Activated naive CD4-positive, alpha-beta T cell treated with anti-CD3 and anti-CD28 coated beads, Interleukin-2, amount 10 ng/mL, durations not matched to agents 7 days and 5 days (primary cell): ENCODE measurements around the gene OXER1.
A peak's percentile ranks its signal among the peaks of the same experiment; 100 is the strongest.

Experiments used
- CTCF ChIA-PET: fragments of 350-600 bp; sonication (Branson Sonifier 250); formaldehyde crosslinking; loops from one replicate; lab custom pipeline; 2021; ENCODE audit warnings: antibody characterized with exemption; lab: Charles Lee
- DNase-seq: peaks from one replicate; pipeline ENCODE4 v3.0.0-alpha.2; 2020
- H3K27ac Mint-ChIP-seq: one replicate; pipeline ENCODE4 v1.8.0; 2021; ENCODE audit warnings: mild to moderate bottlenecking, moderate library complexity, mixed read lengths
- H3K27me3 Mint-ChIP-seq: one replicate; pipeline ENCODE4 v1.8.0; 2021; ENCODE audit warnings: mild to moderate bottlenecking, mixed read lengths
- H3K36me3 Mint-ChIP-seq: one replicate; pipeline ENCODE4 v1.8.0; 2021; ENCODE audit warnings: mixed read lengths
- H3K4me1 Mint-ChIP-seq: one replicate; pipeline ENCODE4 v1.8.0; 2021; ENCODE audit warnings: mixed read lengths
- H3K4me3 Mint-ChIP-seq: one replicate; pipeline ENCODE4 v1.8.0; 2021; ENCODE audit warnings: mild to moderate bottlenecking, moderate library complexity, mixed read lengths
- H3K9me3 Mint-ChIP-seq: one replicate; pipeline ENCODE4 v1.8.0; 2021; ENCODE audit warnings: mixed read lengths

Gene OXER1

GRCh38 chr2:42756150-42756775 lies 7.7 kb downstream of the OXER1 start:
- no peak for DNase-seq
- no peaks in the 10 kb centered on the region for H3K27me3 Mint-ChIP-seq
- no peaks in the 10 kb centered on the region for H3K9me3 Mint-ChIP-seq
- H3K27ac Mint-ChIP-seq: no peak overlapping the region
- H3K4me3 Mint-ChIP-seq: no peak overlapping the region
- CTCF ChIA-PET: no interaction called here
- no peaks in the 10 kb centered on the region for H3K4me1 Mint-ChIP-seq
- peaks cover 3% of the 10 kb centered on the region for H3K36me3 Mint-ChIP-seq

- Mint-ChIP-seq H3K4me1 (no peaks in the 10 kb centered on the region), H3K27ac (no peak overlapping the region), H3K4me3 (no peak overlapping the region), H3K9me3 (no peaks in the 10 kb centered on the region), H3K36me3 (peaks cover 4% of the 10 kb centered on the region), H3K27me3 (no peaks in the 10 kb centered on the region)
- CTCF ChIA-PET: no interaction called here
- DNase-seq: no peak
These were observed 8.6 kb downstream of the OXER1 start for GRCh38 chr2:42755191-42755880.

- DNase-seq: no peak
- CTCF ChIA-PET: no interaction called here
- H3K4me3 Mint-ChIP-seq: no peak overlapping the region
- H3K9me3 Mint-ChIP-seq: no peaks in the 10 kb centered on the region
- H3K36me3 Mint-ChIP-seq: peaks cover 4% of the 10 kb centered on the region
- no peaks in the 10 kb centered on the region for H3K4me1 Mint-ChIP-seq
- no peak overlapping the region for H3K27ac Mint-ChIP-seq
- H3K27me3 Mint-ChIP-seq: no peaks in the 10 kb centered on the region
These were observed 9.2 kb downstream of the OXER1 start for GRCh38 chr2:42754776-42755140.

- Mint-ChIP-seq H3K27me3 (no peaks in the 10 kb centered on the region), H3K9me3 (no peaks in the 10 kb centered on the region), H3K36me3 (peaks cover 4% of the 10 kb centered on the region), H3K4me1 (no peaks in the 10 kb centered on the region), H3K4me3 (no peak overlapping the region), H3K27ac (no peak overlapping the region)
- no peak for DNase-seq
- CTCF ChIA-PET: no interaction called here
These were observed 9.7 kb downstream of the OXER1 start for GRCh38 chr2:42754021-42754775.

GRCh38 chr2:42752816-42753813 lies 10.8 kb downstream of the OXER1 start:
- no peak for DNase-seq
- Mint-ChIP-seq H3K4me1 (no peaks in the 10 kb centered on the region), H3K27ac (no peak overlapping the region), H3K9me3 (no peaks in the 10 kb centered on the region), H3K4me3 (no peak overlapping the region), H3K36me3 (peaks cover 7% of the 10 kb centered on the region), H3K27me3 (no peaks in the 10 kb centered on the region)
- CTCF ChIA-PET: no interaction called here

- Mint-ChIP-seq H3K27ac (no peak overlapping the region), H3K4me3 (no peak overlapping the region), H3K27me3 (no peaks in the 10 kb centered on the region), H3K4me1 (no peaks in the 10 kb centered on the region), H3K36me3 (peaks cover 8% of the 10 kb centered on the region), H3K9me3 (no peaks in the 10 kb centered on the region)
- CTCF ChIA-PET: no interaction called here
- DNase-seq: no peak
These were observed 11.6 kb downstream of the OXER1 start for GRCh38 chr2:42752314-42752713.

- CTCF ChIA-PET: no interaction called here
- no peaks in the 10 kb centered on the region for H3K27me3 Mint-ChIP-seq
- H3K4me1 Mint-ChIP-seq: no peaks in the 10 kb centered on the region
- H3K4me3 Mint-ChIP-seq: no peak overlapping the region
- no peak for DNase-seq
- H3K9me3 Mint-ChIP-seq: no peaks in the 10 kb centered on the region
- H3K27ac Mint-ChIP-seq: no peak overlapping the region
- H3K36me3 Mint-ChIP-seq: peaks cover 10% of the 10 kb centered on the region
These were observed 15.1 kb downstream of the OXER1 start for GRCh38 chr2:42748840-42749239.

- no peak overlapping the region for H3K27ac Mint-ChIP-seq
- CTCF ChIA-PET: no interaction called here
These were observed 16.5 kb downstream of the OXER1 start for GRCh38 chr2:42747422-42747821.

GRCh38 chr2:42744545-42745082 lies 19.3 kb downstream of the OXER1 start:
- CTCF ChIA-PET: no interaction called here
- Mint-ChIP-seq H3K36me3 (peaks cover 30% of the 10 kb centered on the region), H3K27ac (no peak overlapping the region), H3K9me3 (peaks cover 7% of the 10 kb centered on the region), H3K4me1 (peaks cover 9% of the 10 kb centered on the region), H3K27me3 (no peaks in the 10 kb centered on the region), H3K4me3 (no peak overlapping the region)
- no peak for DNase-seq

More at GRCh38 chr2:42747422-42747821, 16.5 kb downstream of the OXER1 start:
- DNase-seq: no peak
- no peak overlapping the region for H3K4me3 Mint-ChIP-seq
- peaks cover 19% of the 10 kb centered on the region for H3K36me3 Mint-ChIP-seq
- no peaks in the 10 kb centered on the region for H3K4me1 Mint-ChIP-seq
- no peaks in the 10 kb centered on the region for H3K27me3 Mint-ChIP-seq
- H3K9me3 Mint-ChIP-seq: peaks cover 5% of the 10 kb centered on the region

GRCh38 chr2:42743659-42743990 lies 20.3 kb downstream of the OXER1 start:
- DNase-seq: no peak
- Mint-ChIP-seq H3K4me1 (peaks cover 9% of the 10 kb centered on the region), H3K27ac (no peak overlapping the region), H3K36me3 (peaks cover 33% of the 10 kb centered on the region), H3K27me3 (no peaks in the 10 kb centered on the region), H3K4me3 (no peak overlapping the region), H3K9me3 (peaks cover 9% of the 10 kb centered on the region)
- CTCF ChIA-PET: no interaction called here

- Mint-ChIP-seq H3K4me1 (peaks cover 9% of the 10 kb centered on the region), H3K9me3 (peaks cover 9% of the 10 kb centered on the region), H3K36me3 (peaks cover 38% of the 10 kb centered on the region), H3K27ac (no peak overlapping the region), H3K27me3 (no peaks in the 10 kb centered on the region), H3K4me3 (no peak overlapping the region)
- DNase-seq: no peak
- CTCF ChIA-PET: interaction anchor here (0.6 kb wide), 1 partner anchor 125 kb away, joined by 4 read pairs; no protein-coding TSS in a partner anchor
These were observed 20.9 kb downstream of the OXER1 start for GRCh38 chr2:42742740-42743658.

GRCh38 chr2:42741140-42741539 lies 22.8 kb downstream of the OXER1 start:
- H3K4me3 Mint-ChIP-seq: no peak overlapping the region
- H3K27me3 Mint-ChIP-seq: no peaks in the 10 kb centered on the region
- H3K36me3 Mint-ChIP-seq: peaks cover 48% of the 10 kb centered on the region
- H3K27ac Mint-ChIP-seq: peak overlapping the region; percentile 30
- peaks cover 9% of the 10 kb centered on the region for H3K4me1 Mint-ChIP-seq
- peaks cover 15% of the 10 kb centered on the region for H3K9me3 Mint-ChIP-seq
- DNase-seq: no peak
- CTCF ChIA-PET: no interaction called here
